IMR-90 (cell line): ENCODE data around the gene NR4A1. TPM values are rescaled to one million over a fixed set of nuclear protein-coding genes. Genes with fewer than 3 reads are reported as not detected.

Source experiments
- ATAC-seq: fragments of 200-7000 bp; cut with Tn5 transposase; 2 replicates; pipeline ENCODE4 v1.9.1; 2020; ENCODE audit warnings: low read depth, mild to moderate bottlenecking, moderate library complexity
- BruUV-seq: library from RNA; stranded (reverse); fragments of 400-500 nt; replicated peaks from 2 replicates; lab custom pipeline; 2021; lab: Mats Ljungman, UMichigan
- CTCF ChIA-PET: fragments of 300-600 bp; formaldehyde crosslinking; extraction: SDS; loops from one replicate; lab custom pipeline; 2021; ENCODE audit warnings: antibody characterized with exemption; lab: Yijun Ruan, JAX
- POLR2A ChIA-PET: fragments of 300-600 bp; sonication (Branson Sonifier 250); formaldehyde crosslinking; loops from one replicate; lab custom pipeline; 2022; ENCODE audit warnings: antibody characterized with exemption; ENCODE audit not compliant: unreplicated experiment; lab: Charles Lee
- DNase-seq: peaks from one replicate; pipeline ENCODE4 v3.0.0; 2013
- H2AFZ ChIP-seq: replicated peaks from 2 replicates; pipeline ENCODE3; 2013; ENCODE audit warnings: low read length, mild to moderate bottlenecking; ENCODE audit not compliant: poor library complexity
- H2AK5ac ChIP-seq: 2 replicates; pipeline ENCODE4 v1.6.1; 2013; ENCODE audit warnings: low read depth, low read length, inconsistent platforms
- H2AK9ac ChIP-seq: replicated peaks from 2 replicates; pipeline ENCODE3; 2013; ENCODE audit warnings: mild to moderate bottlenecking, low read depth, low read length, moderate library complexity; ENCODE audit not compliant: poor library complexity
- H2BK120ac ChIP-seq: 2 replicates; pipeline ENCODE4 v1.6.1; 2013; ENCODE audit warnings: low read depth, low read length, inconsistent platforms
- H2BK15ac ChIP-seq: 3 replicates; pipeline ENCODE4 v1.6.1; 2013; ENCODE audit warnings: low read depth, low read length, inconsistent platforms
- H2BK20ac ChIP-seq: 2 replicates; pipeline ENCODE4 v1.6.1; 2013; ENCODE audit warnings: low read depth, mild to moderate bottlenecking, inconsistent platforms, low read length, moderate library complexity
- H2BK5ac ChIP-seq: 2 replicates; pipeline ENCODE4 v1.6.1; 2013; ENCODE audit warnings: mild to moderate bottlenecking, low read depth, low read length, inconsistent platforms; ENCODE audit not compliant: poor library complexity, severe bottlenecking
- H3K14ac ChIP-seq: replicated peaks from 2 replicates; pipeline ENCODE4 v1.6.1; 2013; ENCODE audit warnings: low read depth, low read length, inconsistent platforms
- H3K18ac ChIP-seq: 2 replicates; pipeline ENCODE4 v1.6.1; 2013; ENCODE audit warnings: low read depth, low read length, control low read depth
- H3K23ac ChIP-seq: 2 replicates; pipeline ENCODE4 v1.6.1; 2013; ENCODE audit warnings: low read depth, low read length, inconsistent platforms
- H3K27ac ChIP-seq: 2 replicates; pipeline ENCODE4 v1.5.1; 2013; ENCODE audit warnings: mild to moderate bottlenecking, control low read depth, low read length; ENCODE audit not compliant: insufficient read depth
- H3K27me3 ChIP-seq: 2 replicates; pipeline ENCODE4 v1.6.1; 2013; ENCODE audit warnings: low read length; ENCODE audit not compliant: control insufficient read depth, insufficient read depth
- H3K36me3 ChIP-seq: 2 replicates; pipeline ENCODE4 v1.6.1; 2013; ENCODE audit warnings: low read length, mixed read lengths; ENCODE audit not compliant: control insufficient read depth, insufficient read depth
- H3K4ac ChIP-seq: 2 replicates; pipeline ENCODE4 v1.6.1; 2013; ENCODE audit warnings: low read depth, low read length, inconsistent platforms
- H3K4me1 ChIP-seq: 2 replicates; pipeline ENCODE4 v1.6.1; 2013; ENCODE audit warnings: low read length, mixed read lengths; ENCODE audit not compliant: control insufficient read depth, insufficient read depth
- H3K4me2 ChIP-seq: 2 replicates; pipeline ENCODE4 v1.6.1; 2013; ENCODE audit warnings: low read depth, mild to moderate bottlenecking, control low read depth, low read length, moderate library complexity
- H3K4me3 ChIP-seq: 2 replicates; pipeline ENCODE4 v1.5.1; 2013; ENCODE audit warnings: low read depth, mild to moderate bottlenecking, control low read depth, low read length, moderate library complexity; ENCODE audit not compliant: insufficient read depth
- H3K56ac ChIP-seq: 2 replicates; pipeline ENCODE4 v1.6.1; 2013; ENCODE audit warnings: low read length, inconsistent platforms; ENCODE audit not compliant: insufficient read depth; ENCODE audit errors: extremely low read depth
- H3K79me1 ChIP-seq, 2 experiments: 2 replicates each; pipeline ENCODE4 v1.6.1; 2013; ENCODE audit warnings: low read length in 2 of 2, inconsistent platforms in 1 of 2, low read depth in 1 of 2
- H3K9ac ChIP-seq: 2 replicates; pipeline ENCODE4 v1.6.1; 2013; ENCODE audit warnings: low read depth, low read length, control low read depth
- H3K9me1 ChIP-seq: 2 replicates; pipeline ENCODE4 v1.6.1; 2013; ENCODE audit warnings: low read length, inconsistent platforms; ENCODE audit not compliant: insufficient read depth
- H3K9me3 ChIP-seq: 2 replicates; pipeline ENCODE4 v1.6.1; 2013; ENCODE audit warnings: low read length; ENCODE audit not compliant: control insufficient read depth, insufficient read depth
- H4K20me1 ChIP-seq: 2 replicates; pipeline ENCODE4 v1.6.1; 2013; ENCODE audit warnings: low read length, inconsistent platforms; ENCODE audit not compliant: insufficient read depth
- H4K5ac ChIP-seq: 2 replicates; pipeline ENCODE4 v1.6.1; 2013; ENCODE audit warnings: mild to moderate bottlenecking, low read depth, low read length, control low read depth
- H4K8ac ChIP-seq, 2 experiments: 2 replicates each; pipeline ENCODE4 v1.6.1; 2013; ENCODE audit warnings: low read depth in 2 of 2, low read length in 2 of 2, control low read depth in 1 of 2, inconsistent platforms in 1 of 2
- H4K91ac ChIP-seq: 2 replicates; pipeline ENCODE4 v1.6.1; 2013; ENCODE audit warnings: low read depth, low read length, inconsistent platforms; ENCODE audit not compliant: insufficient read depth
- FOS ChIP-seq: fragments of 150-350 bp; IDR thresholded peaks from 2 replicates; pipeline ENCODE4 v1.6.1; 2016; ENCODE audit warnings: low read depth, low read length
- MAFK ChIP-seq: IDR thresholded peaks from 2 replicates; pipeline ENCODE4 v1.6.1; 2012; ENCODE audit warnings: low read depth, low read length, improper control_type of control experiment
- MAZ ChIP-seq: IDR thresholded peaks from 2 replicates; pipeline ENCODE4 v1.6.1; 2012; ENCODE audit warnings: low read depth, mild to moderate bottlenecking, low read length, improper control_type of control experiment, moderate library complexity, borderline replicate concordance
- WGBS, 2 experiments: methylation state at CpG; one replicate each; pipeline versions ENCODE4 v1.1.5 to v1.1.7; 2013; ENCODE audit warnings: missing lambda C conversion rate in 2 of 2; ENCODE audit not compliant: insufficient read length in 1 of 2; ENCODE audit errors: extremely low coverage in 2 of 2; 5-methylcytosine and 5-hydroxymethylcytosine counted together
- dilution Hi-C: fragments of 300-500 bp; cut with HindIII; formaldehyde crosslinking; loops from one replicate; pipeline ENCODE4 v1.14.3; 2018; ENCODE audit warnings: low sequenced_read_pairs; ENCODE audit not compliant: unreplicated experiment
- in situ Hi-C: fragments of 300-500 bp; cut with MboI; formaldehyde crosslinking; loops from 3 replicates; pipeline ENCODE4 v1.14.3; 2019; ENCODE audit warnings: low sequenced_read_pairs, inconsistent platforms, mixed read lengths
- intact Hi-C: fragments of 100-400 bp; cut with micrococcal nuclease; formaldehyde crosslinking; loops from 2 replicates; pipeline ENCODE4 v1.10.0; 2022
- polyA plus RNA-seq, 3 experiments: library from polyadenylated mRNA; depleted of rRNA; stranded (reverse); fragments of >200 nt; gene quantifications; 2 replicates each; pipeline ENCODE4 v1.2.3, GENCODE V29; 2012; ENCODE audit warnings: low replicate concordance in 1 of 3
- total RNA-seq: library from RNA; depleted of rRNA; stranded (reverse); fragments of >200 nt; gene quantifications from 2 replicates; pipeline ENCODE4 v1.2.3, GENCODE V29; 2012

Gene NR4A1
- total and polyA plus RNA-seq, 2 of the 4 experiments (the other 2 are of a cell fraction) = 6.6 to 34.1 TPM

DNA sequence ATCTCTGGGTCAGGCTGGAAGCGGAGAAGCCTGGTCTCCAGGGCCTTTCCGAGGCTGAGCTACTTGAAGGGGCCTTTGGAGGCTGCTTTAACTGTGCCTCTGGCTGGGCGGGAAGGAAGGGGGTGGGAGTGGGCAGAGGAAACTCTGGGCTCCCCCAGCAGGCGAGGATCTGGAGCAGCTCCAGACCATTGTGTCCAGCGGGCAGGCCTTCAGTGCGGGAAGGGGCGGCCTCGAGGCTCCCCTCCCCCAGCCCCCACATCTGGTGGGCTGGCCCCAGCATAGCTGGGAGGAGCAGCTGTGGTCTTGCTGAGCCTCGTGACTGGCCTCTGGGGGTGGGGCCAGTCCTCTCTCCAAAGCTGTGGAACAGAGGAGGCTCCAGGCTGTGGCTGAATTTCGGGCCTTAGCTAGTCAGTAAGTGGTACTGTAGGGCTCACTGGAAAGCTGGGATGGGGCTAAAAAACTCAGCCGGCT is 41.1 kb upstream of the NR4A1 start (continued):
- TF ChIP-seq FOS = no peak

GRCh38 chr12:52010692-52011601 is 40.3 kb upstream of the NR4A1 start:
- Histone ChIP-seq H2AK5ac (peak overlapping the region; percentile 88), H2AFZ (peak overlapping the region; percentile 83), H3K9me1 (peaks cover 21% of the 10 kb centered on the region), H3K56ac (peak overlapping the region; percentile 14; the same call in 1 of the 2 replicates), H3K9me3 (no peaks in the 10 kb centered on the region), H2BK120ac (peak overlapping the region; percentile 63), H3K9ac (peak overlapping the region; percentile 56), H4K8ac (peak overlapping the region; percentile 86 to 95; a peak in 3 of 4 replicates), H3K4me1 (peaks cover 18% of the 10 kb centered on the region), H4K91ac (peak overlapping the region; percentile 48), H3K36me3 (peaks cover 36% of the 10 kb centered on the region; the same call in 1 of the 2 replicates), H2BK15ac (peak overlapping the region; percentile 82; the same call in 1 of the 3 replicates), H3K18ac (peak overlapping the region; percentile 35; the same call in 1 of the 2 replicates), H3K79me1 (peaks cover 3 to 36% of the 10 kb centered on the region in 2 experiments; a peak in 3 of 4 replicates), H2BK5ac (no peak overlapping the region), H3K14ac (peak overlapping the region; percentile 94), H4K5ac (peak overlapping the region; percentile 14), H3K4me2 (peak overlapping the region; percentile 29), H3K27ac (peak overlapping the region; percentile 76; the same call in 1 of the 2 replicates), H3K23ac (peak overlapping the region; percentile 81), H2BK20ac (peak overlapping the region; percentile 5; the same call in 1 of the 2 replicates), H4K20me1 (no peaks in the 10 kb centered on the region; the same call in 1 of the 2 replicates), H2AK9ac (peak overlapping the region; percentile 93), H3K4ac (peak overlapping the region; percentile 81), H3K27me3 (no peaks in the 10 kb centered on the region), H3K4me3 (no peak overlapping the region)
- intact Hi-C loops (no loop called here), dilution Hi-C loops (no loop called here), in situ Hi-C loops (no loop called here)
- no peak for DNase-seq
- ChIA-PET POLR2A (interaction anchor here (1.0 kb wide), 1 partner anchor 20 kb away, joined by 3 read pairs; no protein-coding TSS in a partner anchor), CTCF (interaction anchor here (0.8 to 1.9 kb wide), 6 partner anchors 8 to 117 kb away, joined by 3 to 17 read pairs (median 4); no protein-coding TSS in a partner anchor)
- BruUV-seq = no TSS peak
- no peak for ATAC-seq
- 60% methylated on average over 1 of the region's 8 CpGs; no CpG with 5 or more reads in 1 of the 2 experiments for WGBS, 2 experiments
- TF ChIP-seq MAZ = no peak
- no peak for TF ChIP-seq MAFK
